ENCODE measurements around the gene NKAIN2.

GRCh38 chr6:123901436-123901835 lies 97.8 kb downstream of the NKAIN2 start:
- TF ChIP-seq CBX3 (IDR thresholded peaks at IDR 0.05; ENCODE audit: low read depth) (no peak), CTCF (IDR thresholded peaks at IDR 0.05 in 2 of 3, conservative IDR thresholded peaks at IDR 0.05 in 1 of 3; ENCODE audit: borderline replicate concordance in 1 of 3, insufficient read depth in 1 of 3, low read depth in 2 of 3, low read length in 2 of 3) (no peak), SIN3A (IDR thresholded peaks at IDR 0.05; ENCODE audit: low read depth) (no peak), EZH2 (IDR thresholded peaks at IDR 0.05) (no peak), REST (IDR thresholded peaks at IDR 0.05; ENCODE audit: low read depth) (no peak), ATF3 (IDR thresholded peaks at IDR 0.05) (no peak), ZFX (IDR thresholded peaks at IDR 0.05) (no peak), CEBPB (IDR thresholded peaks at IDR 0.05; ENCODE audit: low read depth) (no peak), YY1 (IDR thresholded peaks at IDR 0.05; ENCODE audit: extremely low read depth, insufficient replicate concordance, low read depth, low read length) (no peak), POLR2AphosphoS5 (IDR thresholded peaks at IDR 0.05; ENCODE audit: low read depth, low read length) (no peak), ELF1 (IDR thresholded peaks at IDR 0.05; ENCODE audit: borderline replicate concordance, low read depth) (no peak)
